ENCODE results near the gene PREX1. TPM values are rescaled to one million over a fixed set of nuclear protein-coding genes. Genes with fewer than 3 reads are reported as not detected.
"Not testable (repeated sequence)": the region's sequence is repeated elsewhere in the genome, so short reads cannot be mapped to it uniquely, and the experiment has no call there.

Gene PREX1
- total RNA-seq, 1 experiment from 2014 or later, result 20.0 TPM

- ATAC-seq (peak; percentile 72), DNase-seq (ENCODE audit: low read depth, low spot score) (no peak)
- H3K9me3 ChIP-seq (ENCODE audit: control insufficient read depth, insufficient read depth, low read depth, low read length), result no peaks in the 10 kb centered on the region
- in situ Hi-C loops (cut with HindIII; ENCODE audit: low pct_unique_long_range_greater_than_20kb, low sequenced_read_pairs) (no loop called here), intact Hi-C loops (cut with micrococcal nuclease; ENCODE audit: unreplicated experiment) (no loop called here)
- no peak overlapping the region for H3K4me3 ChIP-seq (ENCODE audit: low read depth in 2 of 2, low read length in 2 of 2)
- H3K27ac ChIP-seq (ENCODE audit: low read length), result no peak overlapping the region
- no peaks in the 10 kb centered on the region for H3K27me3 ChIP-seq (ENCODE audit: control insufficient read depth, insufficient read depth, low read length)
- ChIA-PET POLR2A (no interaction called here), CTCF (no interaction called here)
- H3K4me1 ChIP-seq (ENCODE audit: control insufficient read depth, insufficient read depth, low read length), result no peaks in the 10 kb centered on the region
- TF ChIP-seq TCF7L2 (IDR thresholded peaks at IDR 0.05; ENCODE audit: low read depth, low read length) (no peak), REST (IDR thresholded peaks at IDR 0.05; ENCODE audit: insufficient read depth in 1 of 2, low read depth in 2 of 2, low read length in 1 of 2) (no peak), CTCF (IDR thresholded peaks at IDR 0.05) (no peak)
- BruUV-seq (replicated peaks), result no TSS peak
- H3K36me3 ChIP-seq (ENCODE audit: control insufficient read depth, insufficient read depth, low read length), result no peaks in the 10 kb centered on the region
These were observed 47.6 kb upstream of the PREX1 start for GRCh38 chr20:48875233-48875913.

- H3K36me3 ChIP-seq (ENCODE audit: control insufficient read depth, insufficient read depth, low read length); H3K9me3 ChIP-seq (ENCODE audit: control insufficient read depth, insufficient read depth, low read depth, low read length); CTCF ChIA-PET; ATAC-seq; DNase-seq (ENCODE audit: low read depth, low spot score); H3K27ac ChIP-seq (ENCODE audit: low read length); H3K4me3 ChIP-seq (ENCODE audit: low read depth in 2 of 2, low read length in 2 of 2); intact Hi-C loops (cut with micrococcal nuclease; ENCODE audit: unreplicated experiment); H3K27me3 ChIP-seq (ENCODE audit: control insufficient read depth, insufficient read depth, low read length); H3K4me1 ChIP-seq (ENCODE audit: control insufficient read depth, insufficient read depth, low read length); in situ Hi-C loops (cut with HindIII; ENCODE audit: low pct_unique_long_range_greater_than_20kb, low sequenced_read_pairs); BruUV-seq (replicated peaks); POLR2A ChIA-PET: not testable (repeated sequence)
These were observed 41.6 kb upstream of the PREX1 start for GRCh38 chr20:48869442-48869841.

- DNase-seq (ENCODE audit: low read depth, low spot score) (no peak), ATAC-seq (no peak)
- Histone ChIP-seq H3K4me3 (ENCODE audit: low read depth in 2 of 2, low read length in 2 of 2) (no peak overlapping the region), H3K27ac (ENCODE audit: low read length) (no peak overlapping the region), H3K36me3 (ENCODE audit: control insufficient read depth, insufficient read depth, low read length) (no peaks in the 10 kb centered on the region), H3K4me1 (ENCODE audit: control insufficient read depth, insufficient read depth, low read length) (0 out of 2 replicates have a peak, but pooled peaks cover 6% of the 10 kb centered on the region), H3K27me3 (ENCODE audit: control insufficient read depth, insufficient read depth, low read length) (no peaks in the 10 kb centered on the region), H3K9me3 (ENCODE audit: control insufficient read depth, insufficient read depth, low read depth, low read length) (no peaks in the 10 kb centered on the region)
- ChIA-PET CTCF (no interaction called here), POLR2A (no interaction called here)
- in situ Hi-C loops (cut with HindIII; ENCODE audit: low pct_unique_long_range_greater_than_20kb, low sequenced_read_pairs) (no loop called here), intact Hi-C loops (cut with micrococcal nuclease; ENCODE audit: unreplicated experiment) (no loop called here)
- no TSS peak for BruUV-seq (replicated peaks)
- TF ChIP-seq SIN3A (IDR thresholded peaks at IDR 0.05; ENCODE audit: borderline replicate concordance, insufficient read depth, low read depth, low read length), result no peak
- TF ChIP-seq REST (IDR thresholded peaks at IDR 0.05; ENCODE audit: insufficient read depth in 1 of 2, low read depth in 2 of 2, low read length in 1 of 2), result no peak
- TF ChIP-seq POLR2AphosphoS5 (IDR thresholded peaks at IDR 0.05; ENCODE audit: low read depth, low read length), result no peak
- no peak for TF ChIP-seq CTCF (IDR thresholded peaks at IDR 0.05)
- no peak for TF ChIP-seq TCF7L2 (IDR thresholded peaks at IDR 0.05; ENCODE audit: low read depth, low read length)
These were observed 39.1 kb upstream of the PREX1 start for GRCh38 chr20:48866936-48867335.

All from Panc1 (cell line).